Measurements from ENCODE around the gene DNMT3A. TPM values are rescaled to one million over a fixed set of nuclear protein-coding genes. Genes with fewer than 3 reads are reported as not detected.

DNMT3A gene
- total and polyA plus RNA-seq, 2 donors from 2014 or later: 6.5 to 31.4 TPM

GRCh38 chr2:25245141-25245540, 96.6 kb downstream of the DNMT3A start:
- no peak for DNase-seq
- FAIRE-seq: no peak
- H3K27ac ChIP-seq (ENCODE audit: low read depth in 2 of 2, low read length in 2 of 2): no peak overlapping the region
- intact Hi-C loops (cut with DNase I): no loop called here
- H3K36me3 ChIP-seq (ENCODE audit: control insufficient read depth in 2 of 3, insufficient read depth in 3 of 3, low read length in 3 of 3): peaks cover 6 to 46% (median 41%) of the 10 kb centered on the region in 3 donors
- no peak overlapping the region for H3K9ac ChIP-seq (ENCODE audit: low read length in 3 of 3)
- H3K27me3 ChIP-seq (ENCODE audit: control insufficient read depth, insufficient read depth, low read length): no peaks in the 10 kb centered on the region
- H3K4me1 ChIP-seq (ENCODE audit: control insufficient read depth in 2 of 3, insufficient read depth in 2 of 3, low read depth in 1 of 3, low read length in 3 of 3): no peaks in the 10 kb centered on the region
- H3K4me3 ChIP-seq (ENCODE audit: low read length in 3 of 3): no peak overlapping the region
- TF ChIP-seq CTCF (IDR thresholded peaks at IDR 0.05; ENCODE audit: borderline replicate concordance, extremely low read depth, insufficient read depth): no peak
- no peaks in the 10 kb centered on the region for H3K9me3 ChIP-seq (ENCODE audit: control insufficient read depth in 2 of 3, insufficient read depth in 1 of 3, low read length in 3 of 3)

- FAIRE-seq (no peak), DNase-seq (no peak)
- TF ChIP-seq CTCF (IDR thresholded peaks at IDR 0.05; ENCODE audit: borderline replicate concordance, extremely low read depth, insufficient read depth): no peak
- Histone ChIP-seq H3K4me3 (ENCODE audit: low read length in 3 of 3) (no peak overlapping the region), H3K27ac (ENCODE audit: low read depth in 2 of 2, low read length in 2 of 2) (no peak overlapping the region), H3K4me1 (ENCODE audit: control insufficient read depth in 2 of 3, insufficient read depth in 2 of 3, low read depth in 1 of 3, low read length in 3 of 3) (no peaks in the 10 kb centered on the region), H3K27me3 (ENCODE audit: control insufficient read depth, insufficient read depth, low read length) (no peaks in the 10 kb centered on the region), H3K9me3 (ENCODE audit: control insufficient read depth in 2 of 3, insufficient read depth in 1 of 3, low read length in 3 of 3) (no peaks in the 10 kb centered on the region), H3K36me3 (ENCODE audit: control insufficient read depth in 2 of 3, insufficient read depth in 3 of 3, low read length in 3 of 3) (peaks cover 8 to 57% (median 49%) of the 10 kb centered on the region in 3 donors), H3K9ac (ENCODE audit: low read length in 3 of 3) (no peak overlapping the region)
- intact Hi-C loops (cut with DNase I): no loop called here
These were observed 97.7 kb downstream of the DNMT3A start for GRCh38 chr2:25243995-25244394.

- no peak overlapping the region for H3K27ac ChIP-seq (ENCODE audit: low read depth in 2 of 2, low read length in 2 of 2)
- H3K4me3 ChIP-seq (ENCODE audit: low read length in 3 of 3): no peak overlapping the region
- no peak for TF ChIP-seq CTCF (IDR thresholded peaks at IDR 0.05; ENCODE audit: borderline replicate concordance, extremely low read depth, insufficient read depth)
- no peaks in the 10 kb centered on the region for H3K27me3 ChIP-seq (ENCODE audit: control insufficient read depth, insufficient read depth, low read length)
- intact Hi-C loops (cut with DNase I): no loop called here
- no peak for FAIRE-seq
- peak in 1 of 5 donors; percentile 42 for DNase-seq
- H3K36me3 ChIP-seq (ENCODE audit: control insufficient read depth in 2 of 3, insufficient read depth in 3 of 3, low read length in 3 of 3): peaks cover 8 to 58% (median 45%) of the 10 kb centered on the region in 3 donors
- no peak overlapping the region for H3K9ac ChIP-seq (ENCODE audit: low read length in 3 of 3)
- H3K4me1 ChIP-seq (ENCODE audit: control insufficient read depth in 2 of 3, insufficient read depth in 2 of 3, low read depth in 1 of 3, low read length in 3 of 3): no peaks in the 10 kb centered on the region
- no peaks in the 10 kb centered on the region for H3K9me3 ChIP-seq (ENCODE audit: control insufficient read depth in 2 of 3, insufficient read depth in 1 of 3, low read length in 3 of 3)
These were observed 100.3 kb downstream of the DNMT3A start for GRCh38 chr2:25241452-25241851.

GRCh38 chr2:25240636-25241035, 101.1 kb downstream of the DNMT3A start:
- H3K9me3 ChIP-seq (ENCODE audit: control insufficient read depth in 2 of 3, insufficient read depth in 1 of 3, low read length in 3 of 3): no peaks in the 10 kb centered on the region
- TF ChIP-seq CTCF (IDR thresholded peaks at IDR 0.05; ENCODE audit: borderline replicate concordance, extremely low read depth, insufficient read depth): no peak
- FAIRE-seq (no peak), DNase-seq (peak in 1 of 5 donors; percentile 41)
- H3K4me3 ChIP-seq (ENCODE audit: low read length in 3 of 3): no peak overlapping the region
- H3K9ac ChIP-seq (ENCODE audit: low read length in 3 of 3): no peak overlapping the region
- H3K27me3 ChIP-seq (ENCODE audit: control insufficient read depth, insufficient read depth, low read length): no peaks in the 10 kb centered on the region
- intact Hi-C loops (cut with DNase I): no loop called here
- H3K4me1 ChIP-seq (ENCODE audit: control insufficient read depth in 2 of 3, insufficient read depth in 2 of 3, low read depth in 1 of 3, low read length in 3 of 3): no peaks in the 10 kb centered on the region
- no peak overlapping the region for H3K27ac ChIP-seq (ENCODE audit: low read depth in 2 of 2, low read length in 2 of 2)
- H3K36me3 ChIP-seq (ENCODE audit: control insufficient read depth in 2 of 3, insufficient read depth in 3 of 3, low read length in 3 of 3): peaks cover 8 to 53% (median 38%) of the 10 kb centered on the region in 3 donors
